Fibroblast of mammary gland (primary cell): ENCODE data around the gene BICC1.

Source experiments
- DNase-seq: peaks from one replicate; pipeline ENCODE4 v3.0.0-alpha.2; 2010; ENCODE audit warnings: low read depth
- H3K4me3 ChIP-seq: 2 replicates; pipeline ENCODE4 v1.5.1; 2011; ENCODE audit warnings: low read depth, mild to moderate bottlenecking, low read length, moderate library complexity; ENCODE audit not compliant: control insufficient read depth
- CTCF ChIP-seq: conservative IDR thresholded peaks from 2 replicates; pipeline ENCODE4 v1.5.1; 2011; ENCODE audit warnings: low read depth, low read length, inconsistent platforms; ENCODE audit not compliant: control insufficient read depth, insufficient read depth

The BICC1 gene

GRCh38 chr10:58836176-58836700, 323.6 kb downstream of the BICC1 start:
- no peak overlapping the region for H3K4me3 ChIP-seq
- no peak for DNase-seq
- no peak for TF ChIP-seq CTCF

- DNase-seq = no peak
- no peak for TF ChIP-seq CTCF
- H3K4me3 ChIP-seq = no peak overlapping the region
Measured at GRCh38 chr10:58836991-58837575, 324.4 kb downstream of the BICC1 start.

- H3K4me3 ChIP-seq = no peak overlapping the region
- no peak for TF ChIP-seq CTCF
- DNase-seq = no peak
Measured at GRCh38 chr10:58837826-58838225, 325.2 kb downstream of the BICC1 start.

- DNase-seq = no peak
- no peak overlapping the region for H3K4me3 ChIP-seq
- no peak for TF ChIP-seq CTCF
Measured at GRCh38 chr10:58838561-58839208, 326.0 kb downstream of the BICC1 start.

GRCh38 chr10:58839771-58840170, 327.1 kb downstream of the BICC1 start:
- no peak for DNase-seq
- no peak for TF ChIP-seq CTCF
- H3K4me3 ChIP-seq = no peak overlapping the region

GRCh38 chr10:58840840-58841435, 328.3 kb downstream of the BICC1 start:
- no peak overlapping the region for H3K4me3 ChIP-seq
- no peak for DNase-seq
- TF ChIP-seq CTCF = no peak
